K562 (cell line): ENCODE measurements around the gene ITGA1. TPM values are rescaled to one million over a fixed set of nuclear protein-coding genes. Genes with fewer than 3 reads are reported as not detected.

Source experiments
- ATAC-seq: fragments of 200-7000 bp; cut with Tn5 transposase; 3 replicates; pipeline ENCODE4 v1.9.1; 2020; ENCODE audit warnings: moderate library complexity
- BruUV-seq: library from RNA; stranded (reverse); fragments of 400-500 nt; replicated peaks from 2 replicates; lab custom pipeline; 2021; lab: Mats Ljungman, UMichigan
- CTCF ChIA-PET: fragments of 300-600 bp; formaldehyde crosslinking; extraction: SDS; loops from one replicate; lab custom pipeline; 2021; ENCODE audit warnings: low intra/inter-chr PET ratio; lab: Yijun Ruan, JAX
- POLR2A ChIA-PET: fragments of 300-600, 350-650 bp; sonication (Branson Sonifier 250); formaldehyde crosslinking; extraction: SDS; loops from one replicate; lab custom pipeline; 2021; ENCODE audit warnings: antibody characterized with exemption, inconsistent platforms; lab: Yijun Ruan, JAX
- DNase-seq, 4 experiments: peaks; one replicate each; pipeline versions ENCODE4 v3.0.0 to v3.0.0-alpha.2; 2011 to 2018; ENCODE audit warnings: low spot score in 3 of 4, mixed read lengths in 3 of 4; ENCODE audit errors: extremely low read depth in 1 of 4
- FAIRE-seq: peaks from 2 replicates; lab custom pipeline; 2011; peaks lifted over from hg19 to GRCh38; lab: Jason Lieb, UNC
- H2AFZ ChIP-seq: 2 replicates; pipeline ENCODE4 v1.6.0; 2011; ENCODE audit warnings: low read depth, low read length, control low read depth, inconsistent platforms
- H3K27ac ChIP-seq: fragments of 200-600 bp; 3 replicates; pipeline ENCODE4 v1.8.0; 2011; ENCODE audit warnings: low read depth, mild to moderate bottlenecking, control low read depth, inconsistent platforms, low read length, moderate library complexity, mixed read lengths; ENCODE audit errors: extremely low read depth
- H3K27me3 ChIP-seq, 2 experiments: fragments of 300-600 bp in 1 of 2; 2 replicates in 1 of 2; 3 replicates in 1 of 2; pipeline versions ENCODE4 v1.6.0 to v1.8.0; 2011; ENCODE audit warnings: inconsistent platforms in 2 of 2, low read length in 2 of 2, mild to moderate bottlenecking in 1 of 2, mixed read lengths in 1 of 2, moderate library complexity in 1 of 2; ENCODE audit not compliant: control insufficient read depth in 2 of 2, insufficient read depth in 2 of 2
- H3K36me3 ChIP-seq: fragments of 300-600 bp; 3 replicates; pipeline ENCODE4 v1.8.0; 2011; ENCODE audit warnings: mild to moderate bottlenecking, low read length, inconsistent platforms; ENCODE audit not compliant: control insufficient read depth, insufficient read depth
- H3K4me1 ChIP-seq, 2 experiments: fragments of 200-600 bp in 1 of 2; replicated peaks in 1 of 2; 2 replicates in 1 of 2; 3 replicates in 1 of 2; pipeline versions ENCODE4 v1.5.1 to v1.8.0; 2011; ENCODE audit warnings: inconsistent platforms in 2 of 2, low read length in 2 of 2, mild to moderate bottlenecking in 1 of 2, mixed read lengths in 1 of 2, moderate library complexity in 1 of 2; ENCODE audit not compliant: control insufficient read depth in 2 of 2, insufficient read depth in 2 of 2
- H3K4me2 ChIP-seq: 2 replicates; pipeline ENCODE4 v1.6.1; 2011; ENCODE audit warnings: low read length, control low read depth, inconsistent platforms, mixed read lengths; ENCODE audit not compliant: insufficient read depth
- H3K4me3 ChIP-seq: fragments of 200-600 bp; sonication (generic), shearing (Covaris generic); 2 replicates; pipeline ENCODE4 v1.5.1; 2016; ENCODE audit warnings: control low read depth, inconsistent platforms
- H3K79me2 ChIP-seq: fragments of 200-600 bp; 3 replicates; pipeline ENCODE4 v1.8.0; 2011; ENCODE audit warnings: low read length, inconsistent platforms; ENCODE audit not compliant: control insufficient read depth, insufficient read depth
- H3K9ac ChIP-seq, 2 experiments: 2 replicates each; pipeline versions ENCODE4 v1.6.0 to v1.6.1; 2011; ENCODE audit warnings: low read depth in 2 of 2, low read length in 2 of 2, control low read depth in 1 of 2, inconsistent platforms in 1 of 2, mild to moderate bottlenecking in 1 of 2, mixed read lengths in 1 of 2; ENCODE audit not compliant: insufficient read depth in 1 of 2
- H3K9me1 ChIP-seq: one replicate; pipeline ENCODE4 v1.6.0; 2011; ENCODE audit warnings: inconsistent platforms, mild to moderate bottlenecking, low read length, moderate library complexity; ENCODE audit not compliant: control insufficient read depth, insufficient read depth
- H3K9me3 ChIP-seq: replicated peaks from 2 replicates; pipeline ENCODE4 v1.5.1; 2011; ENCODE audit warnings: low read depth, low read length, inconsistent platforms; ENCODE audit not compliant: control insufficient read depth, insufficient read depth
- H4K20me1 ChIP-seq: replicated peaks from 2 replicates; pipeline ENCODE4 v1.6.1; 2011; ENCODE audit warnings: low read length, inconsistent platforms, mixed read lengths; ENCODE audit not compliant: control insufficient read depth, insufficient read depth
- ELK3 ChIP-seq: fragments of 450-650 bp; formaldehyde crosslinking; IDR thresholded peaks from 2 replicates; pipeline ENCODE4 v1.4.0; 2020; ENCODE audit warnings: mild to moderate bottlenecking
- HDAC1 ChIP-seq, 2 experiments: fragments of 450-650 bp; IDR thresholded peaks; 2 replicates each; pipeline ENCODE4 v1.6.1; 2016 to 2017; ENCODE audit warnings: inconsistent platforms in 1 of 2, mild to moderate bottlenecking in 1 of 2, moderate library complexity in 1 of 2
- HDAC3 ChIP-seq: fragments of 450-650 bp; IDR thresholded peaks from 2 replicates; pipeline ENCODE4 v1.6.1; 2018; ENCODE audit warnings: borderline replicate concordance, mild to moderate bottlenecking, moderate library complexity; ENCODE audit not compliant: partially characterized antibody
- HNRNPL ChIP-seq: fragments of 200-400 bp; formaldehyde crosslinking; IDR thresholded peaks from 2 replicates; pipeline ENCODE4 v1.6.1; 2017; ENCODE audit warnings: low read depth, mild to moderate bottlenecking, low read length
- MED1 ChIP-seq: sonication (generic); formaldehyde crosslinking; IDR thresholded peaks from 2 replicates; pipeline ENCODE4 v1.8.1; 2023; ENCODE audit warnings: missing genetic modification reagents, borderline replicate concordance
- MEIS2 ChIP-seq: fragments of 450-650 bp; IDR thresholded peaks from 2 replicates; pipeline ENCODE4 v1.6.1; 2014; ENCODE audit warnings: mild to moderate bottlenecking; ENCODE audit not compliant: partially characterized antibody
- MITF ChIP-seq: IDR thresholded peaks from 2 replicates; pipeline ENCODE4 v1.6.1; 2014; ENCODE audit warnings: antibody characterized with exemption
- NR3C1 ChIP-seq: sonication (generic); formaldehyde crosslinking; IDR thresholded peaks from 2 replicates; pipeline ENCODE4 v1.8.1; 2022; ENCODE audit warnings: missing genetic modification reagents
- OTX1 ChIP-seq: fragments of 450-650 bp; formaldehyde crosslinking; IDR thresholded peaks from 2 replicates; pipeline ENCODE4 v1.4.0; 2022; ENCODE audit warnings: mild to moderate bottlenecking
- RCOR1 ChIP-seq, 2 experiments: IDR thresholded peaks; 2 replicates each; pipeline ENCODE4 v1.6.1; 2012; ENCODE audit warnings: low read depth in 2 of 2, low read length in 2 of 2, borderline replicate concordance in 1 of 2, improper control_type of control experiment in 1 of 2
- ZFP36 ChIP-seq: fragments of 150-350 bp; IDR thresholded peaks from 2 replicates; pipeline ENCODE4 v1.6.1; 2018; ENCODE audit warnings: low read length, low read depth; ENCODE audit not compliant: partially characterized antibody
- ZNF174 ChIP-seq: fragments of 250-450 bp; sonication (Bioruptor Pico); IDR thresholded peaks from 2 replicates; pipeline ENCODE4 v1.4.0; 2020; ENCODE audit warnings: mild to moderate bottlenecking
- ZNF212 ChIP-seq: fragments of 450-650 bp; formaldehyde crosslinking; IDR thresholded peaks from 2 replicates; pipeline ENCODE4 v1.4.0; 2020; ENCODE audit warnings: mild to moderate bottlenecking
- ZNF282 ChIP-seq: sonication (generic); formaldehyde crosslinking; IDR thresholded peaks from 2 replicates; pipeline ENCODE4 v1.8.1; 2023; ENCODE audit warnings: missing genetic modification reagents
- ZNF76 ChIP-seq: fragments of 250-450 bp; sonication (Bioruptor Pico); IDR thresholded peaks from 2 replicates; pipeline ENCODE4 v1.4.0; 2020; ENCODE audit warnings: mild to moderate bottlenecking, moderate library complexity, borderline replicate concordance
- ZNF780A ChIP-seq: fragments of 250-450 bp; sonication (Bioruptor Pico); IDR thresholded peaks from 2 replicates; pipeline ENCODE4 v1.5.0; 2021; ENCODE audit warnings: mild to moderate bottlenecking
- WGBS: fragments of 100-300 bp; shearing (Covaris generic); methylation state at CpG from one replicate; pipeline ENCODE4 v1.1.6; 2016; ENCODE audit warnings: low coverage, mixed read lengths; ENCODE audit not compliant: insufficient coverage; ENCODE audit errors: missing lambda C conversion rate; 5-methylcytosine and 5-hydroxymethylcytosine counted together
- in situ Hi-C: fragments of 300-500 bp; cut with MboI; formaldehyde crosslinking; loops from 4 replicates; pipeline ENCODE4 v1.15.0; 2018; ENCODE audit warnings: inconsistent platforms, mixed read lengths
- intact Hi-C: fragments of 100-400 bp; cut with micrococcal nuclease; formaldehyde crosslinking; loops from 2 replicates; pipeline ENCODE4 v1.14.2; 2022
- polyA plus RNA-seq, 8 experiments: library from polyadenylated mRNA; depleted of rRNA in 4 of 8; stranded (reverse) in 5 of 8; unstranded in 3 of 8; fragments of >200 nt; fragmentation: Nextera tagmentation in 2 of 8; fragmentation: Illumina TruSeq in 1 of 8; extraction: Ambion mirVana in 2 of 8; extraction: Trizol in 1 of 8; gene quantifications; 2 replicates each; pipeline versions ENCODE4 v1.2.1 to v1.2.3, GENCODE V29; 2011 to 2014; ENCODE audit warnings: inconsistent platforms in 1 of 8, missing spikeins in 1 of 8
- total RNA-seq, 7 experiments: library from RNA; depleted of rRNA in 6 of 7; stranded (reverse); fragments of >200 nt in 6 of 7; fragmentation: Illumina TruSeq in 2 of 7; extraction: Trizol in 2 of 7; gene quantifications; 2 replicates each; pipeline versions ENCODE4 v1.2.1 to v1.2.3, GENCODE V29; 2011 to 2021; ENCODE audit warnings: low replicate concordance in 1 of 7
- TF ChIP-seq, protein P1 (sequence below): fragments of 250-450 bp; sonication (Bioruptor Pico); IDR thresholded peaks from 2 replicates; pipeline ENCODE4 v1.4.0; 2020

ITGA1 gene
- total and polyA plus RNA-seq, 9 of the 15 experiments (the other 6 are each of a cell fraction or from before 2014, with no cell fraction given), result 0.04 to 0.22 TPM; not detected in 7

GRCh38 chr5:52868417-52868816 lies 80.7 kb downstream of the ITGA1 start:
- POLR2A ChIA-PET, result no interaction called here
- DNase-seq, result no peak
- H2AFZ ChIP-seq, result no peak overlapping the region
- H3K4me3 ChIP-seq, result no peak overlapping the region
- no peaks in the 10 kb centered on the region for H3K9me3 ChIP-seq
- no peaks in the 10 kb centered on the region for H4K20me1 ChIP-seq
- no peak overlapping the region for H3K9ac ChIP-seq
- intact Hi-C loops (no loop called here), in situ Hi-C loops (no loop called here)
- no TSS peak for BruUV-seq
- 0% methylated on average over 2 of the region's 2 CpGs for WGBS
- no peak for ATAC-seq
- no peak for FAIRE-seq
- H3K4me1 ChIP-seq, result no peaks in the 10 kb centered on the region
- H3K27ac ChIP-seq, result no peak overlapping the region
- H3K4me2 ChIP-seq, result no peak overlapping the region
- no peaks in the 10 kb centered on the region for H3K9me1 ChIP-seq
- H3K36me3 ChIP-seq, result no peaks in the 10 kb centered on the region
- CTCF ChIA-PET, result no interaction called here
- H3K79me2 ChIP-seq, result no peaks in the 10 kb centered on the region
- no peaks in the 10 kb centered on the region for H3K27me3 ChIP-seq
- TF ChIP-seq, protein P1, sequence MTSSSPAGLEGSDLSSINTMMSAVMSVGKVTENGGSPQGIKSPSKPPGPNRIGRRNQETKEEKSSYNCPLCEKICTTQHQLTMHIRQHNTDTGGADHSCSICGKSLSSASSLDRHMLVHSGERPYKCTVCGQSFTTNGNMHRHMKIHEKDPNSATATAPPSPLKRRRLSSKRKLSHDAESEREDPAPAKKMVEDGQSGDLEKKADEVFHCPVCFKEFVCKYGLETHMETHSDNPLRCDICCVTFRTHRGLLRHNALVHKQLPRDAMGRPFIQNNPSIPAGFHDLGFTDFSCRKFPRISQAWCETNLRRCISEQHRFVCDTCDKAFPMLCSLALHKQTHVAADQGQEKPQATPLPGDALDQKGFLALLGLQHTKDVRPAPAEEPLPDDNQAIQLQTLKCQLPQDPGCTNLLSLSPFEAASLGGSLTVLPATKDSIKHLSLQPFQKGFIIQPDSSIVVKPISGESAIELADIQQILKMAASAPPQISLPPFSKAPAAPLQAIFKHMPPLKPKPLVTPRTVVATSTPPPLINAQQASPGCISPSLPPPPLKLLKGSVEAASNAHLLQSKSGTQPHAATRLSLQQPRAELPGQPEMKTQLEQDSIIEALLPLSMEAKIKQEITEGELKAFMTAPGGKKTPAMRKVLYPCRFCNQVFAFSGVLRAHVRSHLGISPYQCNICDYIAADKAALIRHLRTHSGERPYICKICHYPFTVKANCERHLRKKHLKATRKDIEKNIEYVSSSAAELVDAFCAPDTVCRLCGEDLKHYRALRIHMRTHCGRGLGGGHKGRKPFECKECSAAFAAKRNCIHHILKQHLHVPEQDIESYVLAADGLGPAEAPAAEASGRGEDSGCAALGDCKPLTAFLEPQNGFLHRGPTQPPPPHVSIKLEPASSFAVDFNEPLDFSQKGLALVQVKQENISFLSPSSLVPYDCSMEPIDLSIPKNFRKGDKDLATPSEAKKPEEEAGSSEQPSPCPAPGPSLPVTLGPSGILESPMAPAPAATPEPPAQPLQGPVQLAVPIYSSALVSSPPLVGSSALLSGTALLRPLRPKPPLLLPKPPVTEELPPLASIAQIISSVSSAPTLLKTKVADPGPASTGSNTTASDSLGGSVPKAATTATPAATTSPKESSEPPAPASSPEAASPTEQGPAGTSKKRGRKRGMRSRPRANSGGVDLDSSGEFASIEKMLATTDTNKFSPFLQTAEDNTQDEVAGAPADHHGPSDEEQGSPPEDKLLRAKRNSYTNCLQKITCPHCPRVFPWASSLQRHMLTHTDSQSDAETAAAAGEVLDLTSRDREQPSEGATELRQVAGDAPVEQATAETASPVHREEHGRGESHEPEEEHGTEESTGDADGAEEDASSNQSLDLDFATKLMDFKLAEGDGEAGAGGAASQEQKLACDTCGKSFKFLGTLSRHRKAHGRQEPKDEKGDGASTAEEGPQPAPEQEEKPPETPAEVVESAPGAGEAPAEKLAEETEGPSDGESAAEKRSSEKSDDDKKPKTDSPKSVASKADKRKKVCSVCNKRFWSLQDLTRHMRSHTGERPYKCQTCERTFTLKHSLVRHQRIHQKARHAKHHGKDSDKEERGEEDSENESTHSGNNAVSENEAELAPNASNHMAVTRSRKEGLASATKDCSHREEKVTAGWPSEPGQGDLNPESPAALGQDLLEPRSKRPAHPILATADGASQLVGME (CRISPR knock-in tag), result no peak
- TF ChIP-seq HNRNPL (no peak), ZNF174 (CRISPR knock-in tag) (no peak), MEIS2 (no peak), HDAC1 (IDR thresholded peaks at IDR 0.05) (no peak), MITF (no peak), NR3C1 (CRISPR knock-in tag) (no peak), RCOR1 (IDR thresholded peaks at IDR 0.05; ENCODE audit: borderline replicate concordance in 1 of 2, low read depth in 2 of 2, low read length in 2 of 2) (no peak), ZNF282 (CRISPR knock-in tag) (no peak), ELK3 (CRISPR knock-in tag) (no peak), OTX1 (CRISPR knock-in tag) (no peak), ZNF76 (no peak), ZNF780A (no peak), ZFP36 (no peak), HDAC3 (no peak), ZNF212 (CRISPR knock-in tag) (no peak), MED1 (CRISPR knock-in tag) (no peak)
